Limb (tissue), 2 donors: ENCODE data around the gene MBLAC1.

ENCODE experiments used
- DNase-seq, 2 donors: peaks; one replicate each; pipeline ENCODE4 v3.0.0-alpha.2; 2016; ENCODE audit errors: extremely low spot score in 2 of 2

The MBLAC1 gene

DNA sequence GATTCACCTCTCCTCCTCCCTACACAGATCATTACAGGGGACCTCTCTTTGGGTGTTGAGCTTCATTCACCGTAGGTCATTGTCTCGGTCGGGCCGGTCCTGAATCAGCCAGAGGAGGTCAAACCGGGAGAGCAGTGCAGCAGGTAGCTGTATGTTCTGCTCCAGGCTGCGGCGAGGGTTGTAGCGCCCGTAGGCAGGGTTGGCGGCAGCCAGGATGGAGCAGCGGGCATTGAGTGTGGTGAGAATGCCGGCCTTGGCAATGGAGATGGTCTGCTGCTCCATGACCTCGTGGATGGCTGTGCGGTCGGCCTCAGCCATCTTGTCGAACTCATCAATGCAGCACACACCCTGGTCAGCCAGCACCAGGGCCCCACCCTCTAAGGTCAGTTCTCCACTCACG, 31.1 kb upstream of the MBLAC1 start:
- no peak for DNase-seq

DNA sequence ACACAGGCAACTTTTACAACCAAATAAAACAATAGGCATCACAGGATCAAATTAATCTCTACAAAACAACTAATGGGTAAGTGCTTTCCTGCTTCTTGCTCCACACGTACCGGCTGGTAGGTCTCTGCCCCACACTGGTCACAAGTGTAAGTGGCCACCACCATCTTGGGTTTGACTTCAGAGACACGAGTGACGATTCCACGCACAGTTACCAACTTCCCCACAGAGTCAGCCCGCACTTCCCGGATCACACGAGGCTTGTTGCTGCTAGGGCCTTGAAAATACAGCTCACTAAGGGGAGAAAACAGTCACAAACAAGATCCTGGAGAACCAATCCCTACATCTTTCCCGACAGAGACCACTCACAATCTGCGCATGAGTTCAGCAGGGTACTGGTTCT, 27.9 kb upstream of the MBLAC1 start:
- no peak for DNase-seq

DNA sequence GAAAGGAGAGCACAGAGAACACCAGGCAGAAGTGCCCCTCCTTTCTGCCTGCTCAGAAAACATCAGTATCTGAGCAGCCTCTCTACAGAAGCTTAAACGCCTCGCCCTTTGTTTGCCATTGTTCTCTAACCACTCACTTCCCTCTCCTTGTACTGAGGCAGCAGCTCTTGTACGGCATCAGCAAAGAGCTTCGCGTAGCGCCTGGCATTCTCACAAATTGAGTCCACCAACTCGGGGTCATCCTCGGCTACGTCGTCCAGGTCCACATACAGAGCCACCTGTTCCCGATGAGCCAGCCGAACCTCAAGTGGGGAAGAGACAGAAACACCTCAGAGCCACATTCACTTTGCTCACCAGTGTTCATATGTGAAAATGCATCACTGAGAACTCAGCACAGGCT, 27.3 kb upstream of the MBLAC1 start:
- DNase-seq = no peak

DNA sequence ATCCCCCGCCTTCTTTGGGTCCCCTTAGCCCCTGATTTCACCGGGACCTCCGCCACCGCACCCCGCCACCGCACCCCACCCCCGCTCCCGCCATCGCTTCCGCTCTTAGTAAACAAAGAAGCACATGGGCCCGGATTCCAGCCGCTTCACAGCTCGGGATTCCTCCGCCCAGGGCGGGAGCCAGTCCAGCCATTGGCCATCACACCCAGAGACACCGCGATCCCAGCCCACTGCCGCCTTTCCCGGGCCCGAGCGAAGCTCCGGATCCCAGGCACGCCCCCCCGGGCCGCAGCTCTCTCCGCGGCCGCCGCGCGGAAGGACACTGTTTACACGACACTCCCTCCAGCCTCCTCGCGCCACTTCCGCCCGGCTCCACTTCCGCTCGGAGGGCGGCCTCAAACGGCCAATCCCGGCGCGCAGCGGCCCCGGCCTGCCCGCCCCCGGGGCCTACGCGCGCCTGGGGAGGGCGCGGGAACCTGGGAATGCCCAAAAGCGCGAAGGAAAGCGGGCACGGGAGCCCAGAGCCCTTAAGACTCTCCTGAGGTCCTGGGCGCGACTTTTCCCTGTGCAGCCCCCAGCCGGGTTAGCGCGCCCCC, 26.2 kb upstream of the MBLAC1 start:
- peak; percentile 92 to 97 for DNase-seq

DNA sequence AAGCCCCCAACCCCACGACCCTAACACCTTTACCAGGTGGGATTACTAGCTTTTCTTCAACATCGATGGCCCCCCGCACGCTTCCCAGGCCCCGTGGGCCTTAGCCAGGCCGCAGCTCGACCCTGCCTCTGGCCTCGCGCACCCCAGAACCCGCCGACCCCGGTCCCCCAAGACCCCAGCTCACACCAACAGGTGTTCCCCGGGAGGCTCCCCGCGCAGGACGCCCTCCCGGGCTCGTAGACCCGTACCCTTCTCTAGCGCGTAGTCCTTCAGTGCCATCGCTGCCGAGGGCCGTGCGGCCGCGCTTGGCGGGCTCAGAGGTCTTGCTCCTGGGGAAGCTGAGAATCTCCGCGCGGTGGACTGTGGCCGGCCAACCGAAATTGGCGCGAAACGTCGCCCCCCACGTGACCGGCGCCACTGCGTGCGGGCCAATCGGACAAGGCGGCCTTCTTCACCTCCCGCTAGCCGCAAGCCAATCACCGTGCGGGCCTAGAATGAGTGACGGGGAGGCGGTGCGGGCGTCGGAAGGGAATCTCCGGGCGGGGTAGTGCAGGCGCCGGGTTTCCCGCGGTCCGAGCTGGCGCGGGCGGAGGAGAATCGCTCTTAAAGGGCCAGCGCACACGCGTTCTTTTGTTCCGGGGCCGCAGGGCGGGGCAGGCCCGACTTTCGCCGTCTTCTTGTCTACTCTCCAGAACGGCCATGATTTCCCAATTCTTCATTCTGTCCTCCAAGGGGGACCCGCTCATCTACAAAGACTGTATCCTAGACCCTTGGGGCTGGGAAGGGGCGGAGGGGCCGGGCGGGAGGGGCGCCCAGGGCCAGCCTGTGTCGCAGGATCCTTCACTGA, 25.5 kb upstream of the MBLAC1 start, which contains the start of the genes AP4M1 and MCM7:
TSS of gene AP4M1 (plus strand) at position 628 of the 847 bp plus-strand sequence. CDS start at position 700, 72 bp downstream.
TSS of gene MCM7 (minus strand) at position 382 of the 847 bp plus-strand sequence. CDS start at position 279, 103 bp downstream.
- peak; percentile 97 to 98 for DNase-seq

DNA sequence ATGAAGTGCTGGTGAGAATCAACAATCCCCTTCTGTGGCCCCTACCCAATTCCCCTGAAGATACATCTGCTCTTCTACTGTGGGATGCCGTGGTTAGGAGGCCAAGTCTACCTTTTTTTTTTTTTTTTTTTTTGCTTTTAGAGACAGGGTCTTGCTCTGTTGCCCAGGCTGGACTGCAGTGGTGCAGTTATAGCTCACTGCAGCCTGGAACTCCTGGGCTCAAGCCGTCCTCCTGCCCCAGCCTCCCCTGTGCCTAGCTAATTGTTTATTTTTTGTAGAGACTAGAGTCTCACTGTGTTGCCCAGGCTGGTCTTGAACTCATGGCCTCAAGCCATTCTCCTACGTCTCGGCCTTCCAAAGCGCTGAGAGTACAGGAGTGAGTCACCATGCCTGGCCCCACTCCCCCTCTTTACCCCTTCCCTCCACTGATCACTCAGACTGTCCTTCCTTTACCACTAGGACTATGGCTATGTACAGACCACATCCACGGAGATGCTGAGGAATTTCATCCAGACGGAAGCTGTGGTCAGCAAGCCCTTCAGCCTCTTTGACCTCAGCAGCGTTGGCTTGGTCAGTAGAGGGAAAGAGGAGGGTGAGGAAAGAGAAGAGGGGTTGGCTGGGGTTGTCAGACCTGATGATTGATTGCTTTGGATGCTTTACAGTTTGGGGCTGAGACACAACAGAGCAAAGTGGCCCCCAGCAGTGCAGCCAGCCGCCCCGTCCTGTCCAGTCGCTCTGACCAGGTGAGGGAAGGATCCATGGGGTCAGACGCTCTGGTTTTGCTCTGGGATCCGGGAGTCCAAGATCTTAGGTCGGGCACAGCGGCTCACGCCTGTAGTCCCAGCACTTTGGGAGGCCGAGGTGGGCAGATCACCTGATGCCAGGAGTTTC, 23.6 kb upstream of the MBLAC1 start:
- no peak for DNase-seq

DNA sequence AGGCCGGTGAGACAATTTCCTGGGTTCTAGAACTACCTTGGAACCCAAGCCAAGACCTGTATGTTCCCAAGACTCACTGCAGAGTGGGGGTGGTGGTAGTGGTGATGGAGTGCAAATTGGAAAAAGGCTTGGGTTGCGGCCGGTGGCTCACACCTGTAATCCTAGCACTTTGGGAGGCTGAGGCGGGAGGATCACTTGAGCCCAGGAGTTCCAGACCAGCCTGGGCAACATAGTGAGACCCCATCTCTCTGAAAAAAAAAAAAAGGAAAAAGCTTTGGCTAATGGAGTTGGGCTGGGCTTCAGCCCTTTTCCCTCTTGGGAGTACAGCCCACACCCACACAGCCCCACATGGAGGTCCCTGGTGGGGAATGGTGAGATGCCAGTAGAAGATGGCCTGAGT, 21.2 kb upstream of the MBLAC1 start:
- DNase-seq = no peak

DNA sequence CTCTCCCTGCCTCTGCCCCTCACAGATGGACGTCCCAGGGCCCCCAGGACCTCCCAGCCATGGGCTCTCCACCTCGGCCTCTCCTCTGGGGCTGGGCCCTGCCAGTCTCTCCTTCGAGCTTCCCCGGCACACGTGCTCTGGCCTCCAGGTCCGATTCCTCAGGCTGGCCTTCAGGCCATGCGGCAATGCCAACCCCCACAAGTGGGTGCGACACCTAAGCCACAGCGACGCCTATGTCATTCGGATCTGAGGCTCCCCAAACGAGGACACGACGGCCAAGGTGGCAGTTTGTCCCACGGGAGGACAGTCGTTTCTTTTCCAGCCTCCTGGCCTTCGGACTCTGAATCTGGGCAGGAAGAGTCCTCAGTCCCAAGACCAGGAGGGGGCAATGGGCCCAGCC, 20.1 kb upstream of the MBLAC1 start:
- DNase-seq = no peak

DNA sequence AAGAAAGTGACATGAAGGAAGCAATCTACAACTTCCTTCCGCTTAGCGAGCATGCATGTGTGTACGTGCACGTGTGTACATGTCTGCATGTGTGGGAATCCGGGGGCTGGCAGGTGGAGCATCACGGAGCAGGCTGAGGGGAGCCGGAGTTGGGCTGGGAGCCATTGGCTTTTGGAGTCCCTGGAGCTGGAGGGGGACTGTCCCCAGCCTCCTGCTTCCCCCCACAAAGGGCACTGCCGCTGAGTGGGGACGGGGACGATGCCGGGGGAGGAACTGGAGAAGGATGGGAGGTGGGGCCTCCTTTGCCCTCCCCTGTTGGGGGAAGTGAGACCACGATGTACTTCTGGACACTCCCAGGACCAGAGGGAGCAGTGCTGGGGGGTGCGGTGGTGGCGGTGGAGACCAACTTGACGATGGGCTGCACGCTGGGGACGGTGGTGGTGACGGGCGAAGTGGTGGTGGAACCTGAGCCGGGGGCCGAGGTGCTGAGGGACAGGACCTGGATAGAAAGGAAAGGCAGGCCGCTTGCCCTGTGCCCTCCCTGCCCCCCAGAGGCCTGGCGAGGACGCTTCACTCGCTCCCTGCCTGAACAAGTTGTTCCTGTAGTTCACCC, 19.5 kb upstream of the MBLAC1 start:
- DNase-seq = no peak

DNA sequence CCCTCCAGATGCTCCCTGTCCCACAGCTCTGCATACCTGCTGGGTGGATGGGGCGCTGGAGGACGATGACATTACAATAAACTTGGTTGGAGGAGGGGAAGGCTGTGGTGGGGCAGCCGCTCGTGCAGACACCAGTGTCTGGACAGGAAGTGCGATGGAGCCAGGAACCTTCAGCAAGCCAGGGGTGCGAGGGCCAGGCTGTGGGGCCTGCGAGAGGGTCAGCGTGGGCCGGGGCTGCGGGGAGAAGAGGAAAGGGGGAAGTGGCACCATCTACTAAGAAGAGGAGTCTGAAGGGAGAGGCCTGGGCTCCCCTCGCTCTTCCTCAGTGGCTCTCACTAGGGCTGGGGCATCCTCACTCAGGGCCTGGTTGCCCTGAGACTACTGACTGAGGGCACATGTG, 18.9 kb upstream of the MBLAC1 start:
- DNase-seq = no peak

DNA sequence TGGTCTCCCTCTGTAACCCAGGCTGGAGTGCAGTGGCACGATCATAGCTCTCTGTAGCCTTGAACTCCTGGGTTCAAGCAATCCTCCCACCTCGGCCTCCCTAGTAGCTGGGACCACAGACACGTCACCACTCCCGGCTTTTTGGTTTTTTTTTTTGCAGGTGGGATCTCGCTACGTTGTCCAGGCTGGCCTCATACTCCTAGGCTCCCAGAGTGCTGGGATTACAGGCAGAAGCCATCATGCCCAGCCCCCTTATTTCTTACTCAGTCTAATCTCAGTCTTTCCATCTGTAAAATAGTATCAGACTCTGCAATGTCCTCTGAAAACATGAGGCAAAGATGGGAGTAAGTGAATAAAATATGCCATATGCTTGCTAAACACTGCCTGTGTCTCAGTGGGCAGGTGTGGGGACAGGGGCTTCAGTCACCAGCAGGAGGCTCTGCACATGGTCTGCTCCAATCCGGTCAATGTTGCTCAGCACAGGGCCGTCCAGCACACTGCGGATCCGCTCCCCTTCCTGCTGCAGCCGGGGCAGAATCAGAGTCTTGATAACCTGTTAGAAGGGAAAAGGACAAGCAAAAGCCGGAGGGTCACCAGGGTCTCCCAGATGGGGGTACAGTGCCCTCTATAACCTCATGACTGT, 17.1 kb upstream of the MBLAC1 start:
- no peak for DNase-seq

DNA sequence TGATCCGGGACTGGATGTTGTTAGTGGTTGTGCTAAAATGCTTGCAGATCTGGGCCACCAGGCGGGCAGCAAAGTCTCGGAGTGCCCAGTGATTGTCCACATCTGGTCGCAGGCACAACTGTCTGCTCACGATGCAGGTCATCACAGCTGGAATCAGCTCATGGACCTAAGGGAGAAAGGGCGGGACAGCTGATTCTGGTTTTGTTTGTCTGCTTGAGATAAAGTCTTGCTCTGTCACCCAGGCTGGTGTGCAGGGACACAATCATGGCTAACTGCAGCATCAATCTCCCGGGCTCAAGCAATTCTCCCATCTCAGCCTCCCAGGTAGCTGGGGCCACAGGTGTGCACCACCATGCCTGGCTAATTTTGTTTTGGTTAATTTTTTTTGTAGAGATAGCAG, 15.6 kb upstream of the MBLAC1 start:
- DNase-seq = no peak

DNA sequence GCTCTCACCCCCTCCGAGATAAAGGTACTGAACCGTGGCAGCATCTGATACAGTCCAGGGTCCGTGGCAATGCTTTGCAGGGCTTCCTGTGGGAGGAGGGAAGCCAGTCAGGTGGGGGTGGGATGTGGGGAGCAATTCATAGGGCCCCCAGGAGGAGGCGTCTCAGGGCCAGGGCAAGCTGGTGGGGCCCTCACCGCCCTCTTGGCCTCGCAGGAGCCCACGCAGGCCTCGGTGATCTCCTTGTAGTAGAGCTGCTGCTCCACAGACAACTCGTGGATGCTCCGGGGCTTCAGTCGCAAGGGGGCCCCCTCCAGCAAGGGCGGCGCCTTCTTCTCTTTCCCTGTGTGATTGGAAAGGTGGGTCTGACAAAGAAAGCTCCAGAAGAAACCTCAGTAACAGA, 14.9 kb upstream of the MBLAC1 start:
- DNase-seq = no peak

DNA sequence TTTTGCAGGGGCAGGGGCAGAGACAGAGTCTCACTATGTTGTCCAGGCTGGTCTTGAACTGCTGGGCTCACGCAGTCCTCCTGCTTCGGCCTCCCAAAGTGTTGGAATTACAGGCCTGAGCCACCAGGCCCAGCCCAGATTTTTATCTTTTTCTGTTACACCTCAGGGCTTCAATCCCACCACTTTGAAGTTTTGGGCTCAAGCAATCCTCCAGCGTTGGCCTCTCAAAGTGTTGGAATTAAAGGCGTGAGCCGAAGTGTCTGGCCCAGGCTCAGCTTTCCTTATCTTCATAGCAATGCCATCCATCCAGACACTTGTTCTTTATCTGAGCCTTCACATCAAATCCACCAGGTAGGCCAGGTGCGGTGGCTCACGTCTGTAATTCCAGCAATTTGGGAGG, 11.7 kb upstream of the MBLAC1 start:
- no peak for DNase-seq

DNA sequence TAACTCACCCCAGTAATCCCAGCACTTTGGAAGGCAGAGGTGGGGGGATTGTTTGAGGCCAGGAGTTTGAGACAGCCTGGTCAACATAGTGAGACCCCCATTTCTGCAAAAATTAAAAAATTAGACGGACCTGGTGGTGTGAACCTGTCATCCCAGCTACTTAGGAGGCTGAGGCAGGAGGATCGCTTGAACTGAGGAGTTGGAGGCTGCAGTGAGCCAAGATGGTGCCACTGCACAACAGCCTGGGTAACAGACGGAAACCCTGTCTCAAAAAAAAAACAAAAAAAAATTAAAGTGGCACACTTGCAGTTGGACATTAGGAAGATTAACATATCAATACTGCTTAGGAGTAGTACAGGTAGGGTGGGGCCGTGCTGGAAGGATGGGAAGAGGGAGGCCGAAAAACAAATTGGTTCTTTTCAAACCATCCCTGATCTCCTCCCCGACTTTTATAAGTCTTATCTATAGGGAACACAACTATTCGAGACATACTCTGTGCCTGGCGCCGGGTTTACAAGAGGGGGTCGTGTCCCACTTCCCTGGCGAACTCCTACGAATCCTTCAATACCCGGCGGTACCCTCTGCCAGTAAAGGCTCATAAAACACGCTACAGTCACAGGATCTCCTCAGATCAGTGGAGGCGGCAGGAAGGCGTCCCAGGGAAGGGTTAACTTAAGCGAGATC, 8.2 kb upstream of the MBLAC1 start:
- no peak for DNase-seq

DNA sequence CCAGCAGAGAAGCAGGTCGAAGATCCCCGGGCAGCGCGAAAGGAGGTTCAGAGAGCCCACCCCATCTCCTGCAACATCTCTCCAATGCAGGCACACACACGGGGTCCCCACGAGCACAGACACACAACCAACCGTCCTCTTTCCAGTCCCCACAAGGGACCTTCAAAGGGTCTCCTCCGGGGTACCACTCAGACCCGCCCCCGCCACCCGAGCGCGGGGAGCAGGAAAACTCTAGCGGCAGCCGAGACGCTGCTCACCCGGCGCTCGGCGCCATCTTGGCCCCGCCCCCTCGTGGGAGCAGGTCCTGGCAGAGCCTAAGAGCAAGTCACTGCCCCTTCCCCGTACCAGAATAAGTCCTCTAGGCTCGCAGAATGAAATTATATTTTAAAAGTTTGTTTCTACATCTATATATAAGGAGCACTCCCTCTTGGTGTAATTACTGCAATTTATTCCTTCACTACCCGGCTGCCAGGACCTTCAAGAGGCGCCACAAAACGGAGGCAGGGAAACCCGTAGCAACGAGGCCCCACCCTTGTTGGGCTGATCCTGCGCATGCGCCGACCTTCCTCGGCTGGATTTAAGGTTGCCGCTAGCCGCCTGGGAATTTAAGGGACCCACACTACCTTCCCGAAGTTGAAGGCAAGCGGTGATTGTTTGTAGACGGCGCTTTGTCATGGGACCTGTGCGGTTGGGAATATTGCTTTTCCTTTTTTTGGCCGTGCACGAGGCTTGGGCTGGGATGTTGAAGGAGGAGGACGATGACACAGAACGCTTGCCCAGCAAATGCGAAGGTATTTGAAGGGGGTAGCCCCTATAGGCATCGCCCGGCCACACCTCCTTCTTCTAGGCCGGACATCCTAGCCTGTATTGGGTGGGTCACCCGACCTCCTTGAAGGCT, 7.4 kb upstream of the MBLAC1 start, which contains the start of the genes CNPY4 and TAF6:
TSS of gene CNPY4 (plus strand) at position 563 of the 898 bp plus-strand sequence. CDS start at position 674, 111 bp downstream.
TSS of gene TAF6 (minus strand) at position 287 of the 898 bp plus-strand sequence. CDS start 5,149 bp downstream, outside the sequence.
- peak; percentile 95 to 98 for DNase-seq

DNA sequence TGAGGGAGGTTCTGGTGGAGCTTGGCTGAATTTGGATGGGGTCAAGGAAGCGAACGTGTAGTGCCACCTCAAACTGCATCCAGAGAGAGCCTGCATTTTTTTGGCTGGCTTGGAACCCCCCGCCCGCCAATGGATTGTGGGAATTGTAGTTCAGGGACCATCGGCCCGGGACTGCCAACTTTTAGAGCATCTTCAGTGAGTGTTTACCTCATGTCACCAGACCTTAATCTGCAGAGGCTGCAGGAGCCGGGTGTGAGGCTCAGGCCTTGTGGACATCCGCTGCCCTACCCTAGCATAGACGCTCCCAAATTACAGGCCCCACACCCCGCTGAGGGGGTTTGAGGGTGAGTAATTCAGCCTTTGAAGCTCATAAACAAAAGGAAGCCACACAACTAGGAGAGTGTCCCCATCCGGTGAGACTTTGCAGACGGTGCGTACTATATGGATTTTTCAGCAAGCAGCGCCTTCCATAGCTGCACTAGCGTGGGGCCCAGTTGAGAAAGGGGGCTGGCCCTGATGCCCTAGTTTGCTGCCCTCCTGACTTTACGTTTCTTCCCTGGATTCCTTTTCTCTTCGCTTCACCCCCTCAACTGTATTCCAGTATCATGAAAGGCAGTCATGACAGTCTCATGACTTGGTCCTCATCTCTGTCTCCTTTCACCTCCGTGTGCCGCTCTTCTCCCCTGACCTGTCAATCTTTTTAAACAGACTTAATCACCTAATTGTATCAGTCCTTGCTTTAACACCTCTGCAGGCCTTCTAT, 6.6 kb upstream of the MBLAC1 start:
- DNase-seq = peak; percentile 77 to 85

DNA sequence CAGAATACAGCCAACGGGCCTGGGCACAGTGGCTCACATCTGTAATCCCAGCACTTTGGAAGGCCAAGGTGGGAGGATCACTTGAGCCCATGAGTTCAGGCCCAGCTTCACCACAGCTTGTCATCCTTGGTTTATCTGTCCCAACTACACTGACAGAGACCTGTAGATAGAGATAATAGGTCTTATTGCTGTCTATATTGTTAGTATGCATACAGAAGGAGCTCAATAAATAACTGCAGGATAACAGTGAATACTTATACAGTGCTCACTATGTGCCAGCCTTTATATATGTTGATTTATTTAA, 6.1 kb upstream of the MBLAC1 start:
- no peak for DNase-seq

DNA sequence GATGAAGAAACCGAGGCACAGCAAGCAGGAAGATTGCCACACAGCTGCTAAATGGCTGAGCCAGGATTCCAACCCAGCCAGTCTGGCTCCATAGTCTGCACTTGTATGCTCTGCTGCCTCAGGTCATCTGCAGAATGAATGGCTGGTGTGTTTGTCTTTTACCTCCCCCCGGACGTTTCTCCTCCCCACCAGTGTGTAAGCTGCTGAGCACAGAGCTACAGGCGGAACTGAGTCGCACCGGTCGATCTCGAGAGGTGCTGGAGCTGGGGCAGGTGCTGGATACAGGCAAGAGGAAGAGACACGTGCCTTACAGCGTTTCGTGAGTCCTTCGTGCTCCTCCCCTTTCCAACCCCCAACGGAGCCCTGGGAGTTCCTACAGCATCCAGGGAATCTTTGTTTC, 4.7 kb upstream of the MBLAC1 start:
- no peak for DNase-seq
